Fibroblast of lung (primary cell): ENCODE data around the gene NRCAM. TPM values are rescaled to one million over a fixed set of nuclear protein-coding genes. Genes with fewer than 3 reads are reported as not detected.
"Not testable (repeated sequence)": the region's sequence is repeated elsewhere in the genome, so short reads cannot be mapped to it uniquely, and the experiment has no call there.

Source experiments
- DNase-seq, 2 donors: peaks; one replicate each; pipeline versions ENCODE4 v3.0.0 to v3.0.0-alpha.2; 2010; ENCODE audit warnings: low read depth in 2 of 2
- H2AFZ ChIP-seq: 2 replicates; pipeline ENCODE4 v1.5.1; 2012; ENCODE audit warnings: low read length, control low read depth, inconsistent platforms
- H3K27ac ChIP-seq: 2 replicates; pipeline ENCODE4 v1.5.1; 2011; ENCODE audit warnings: low read length, control low read depth; ENCODE audit not compliant: insufficient read depth
- H3K27me3 ChIP-seq: 2 replicates; pipeline ENCODE4 v1.5.1; 2011; ENCODE audit warnings: mild to moderate bottlenecking, low read length; ENCODE audit not compliant: control insufficient read depth, insufficient read depth
- H3K36me3 ChIP-seq: 2 replicates; pipeline ENCODE4 v1.5.1; 2011; ENCODE audit warnings: low read length; ENCODE audit not compliant: control insufficient read depth, insufficient read depth
- H3K4me1 ChIP-seq: 2 replicates; pipeline ENCODE4 v1.5.1; 2011; ENCODE audit warnings: low read length; ENCODE audit not compliant: control insufficient read depth, insufficient read depth; ENCODE audit errors: extremely low read depth
- H3K4me2 ChIP-seq: 2 replicates; pipeline ENCODE4 v1.5.1; 2011; ENCODE audit warnings: low read length, control low read depth; ENCODE audit not compliant: insufficient read depth; ENCODE audit errors: extremely low read depth
- H3K4me3 ChIP-seq, 4 experiments: fragments of 200-600 bp in 1 of 4; sonication (generic) in 1 of 4; replicated peaks in 1 of 4; 2 replicates each; pipeline ENCODE4 v1.5.1; 2011 to 2016; ENCODE audit warnings: low read length in 4 of 4, low read depth in 3 of 4, mild to moderate bottlenecking in 3 of 4, control low read depth in 2 of 4, inconsistent platforms in 1 of 4, mixed read lengths in 1 of 4; ENCODE audit not compliant: insufficient read depth in 1 of 4; ENCODE audit errors: control extremely low read depth in 1 of 4
- H3K79me2 ChIP-seq: 2 replicates; pipeline ENCODE4 v1.5.1; 2012; ENCODE audit warnings: mild to moderate bottlenecking, low read length, inconsistent platforms; ENCODE audit not compliant: control insufficient read depth, insufficient read depth
- H3K9ac ChIP-seq: 2 replicates; pipeline ENCODE4 v1.5.1; 2011; ENCODE audit warnings: mild to moderate bottlenecking, low read length, control low read depth; ENCODE audit not compliant: insufficient read depth
- H3K9me3 ChIP-seq: 2 replicates; pipeline ENCODE4 v1.5.1; 2012; ENCODE audit warnings: low read depth, low read length; ENCODE audit not compliant: control insufficient read depth, insufficient read depth
- H4K20me1 ChIP-seq: 2 replicates; pipeline ENCODE4 v1.5.1; 2011; ENCODE audit warnings: low read length; ENCODE audit not compliant: control insufficient read depth, insufficient read depth; ENCODE audit errors: extremely low read depth
- EZH2 ChIP-seq: IDR thresholded peaks from 2 replicates; pipeline ENCODE4 v1.5.1; 2012; ENCODE audit warnings: low read length, control low read depth, mild to moderate bottlenecking; ENCODE audit errors: missing control alignments
- polyA plus RNA-seq, 2 donors: library from polyadenylated mRNA; depleted of rRNA in 1 of 2; stranded (reverse) in 1 of 2; unstranded in 1 of 2; fragments of >200 nt; gene quantifications; 2 replicates each; pipeline ENCODE4 v1.2.1, GENCODE V29; 2011 to 2012; ENCODE audit warnings: missing spikeins in 1 of 2
- total RNA-seq: library from RNA; depleted of rRNA; stranded (reverse); fragments of >200 nt; gene quantifications from 2 replicates; pipeline ENCODE4 v1.2.1, GENCODE V29; 2014
- TF ChIP-seq, protein P1 (sequence below), 2 donors: IDR thresholded peaks in 1 of 2; conservative IDR thresholded peaks in 1 of 2; 1 replicate in 1 of 2; 2 replicates in 1 of 2; pipeline ENCODE4 v1.5.1; 2011 to 2012; ENCODE audit warnings: low read length in 2 of 2, control low read depth in 1 of 2, inconsistent platforms in 1 of 2, low read depth in 1 of 2, mild to moderate bottlenecking in 1 of 2

Gene NRCAM
- total and polyA plus RNA-seq, 2 donors (not counting 1 experiment from before 2014, with no cell fraction given) = 2.1 to 2.2 TPM

GRCh38 chr7:108402865-108403264 is 53.4 kb downstream of the NRCAM start:
- Histone ChIP-seq H2AFZ (no peak overlapping the region), H3K9ac (no peak overlapping the region), H3K4me3 (no peak overlapping the region), H3K4me2 (no peak overlapping the region), H3K27me3 (no peaks in the 10 kb centered on the region), H3K36me3 (no peaks in the 10 kb centered on the region), H4K20me1 (no peaks in the 10 kb centered on the region), H3K79me2 (no peaks in the 10 kb centered on the region), H3K9me3 (no peaks in the 10 kb centered on the region), H3K4me1 (peaks cover 6% of the 10 kb centered on the region), H3K27ac (no peak overlapping the region)
- DNase-seq = peak; percentile 50 to 74
- TF ChIP-seq, protein P1, sequence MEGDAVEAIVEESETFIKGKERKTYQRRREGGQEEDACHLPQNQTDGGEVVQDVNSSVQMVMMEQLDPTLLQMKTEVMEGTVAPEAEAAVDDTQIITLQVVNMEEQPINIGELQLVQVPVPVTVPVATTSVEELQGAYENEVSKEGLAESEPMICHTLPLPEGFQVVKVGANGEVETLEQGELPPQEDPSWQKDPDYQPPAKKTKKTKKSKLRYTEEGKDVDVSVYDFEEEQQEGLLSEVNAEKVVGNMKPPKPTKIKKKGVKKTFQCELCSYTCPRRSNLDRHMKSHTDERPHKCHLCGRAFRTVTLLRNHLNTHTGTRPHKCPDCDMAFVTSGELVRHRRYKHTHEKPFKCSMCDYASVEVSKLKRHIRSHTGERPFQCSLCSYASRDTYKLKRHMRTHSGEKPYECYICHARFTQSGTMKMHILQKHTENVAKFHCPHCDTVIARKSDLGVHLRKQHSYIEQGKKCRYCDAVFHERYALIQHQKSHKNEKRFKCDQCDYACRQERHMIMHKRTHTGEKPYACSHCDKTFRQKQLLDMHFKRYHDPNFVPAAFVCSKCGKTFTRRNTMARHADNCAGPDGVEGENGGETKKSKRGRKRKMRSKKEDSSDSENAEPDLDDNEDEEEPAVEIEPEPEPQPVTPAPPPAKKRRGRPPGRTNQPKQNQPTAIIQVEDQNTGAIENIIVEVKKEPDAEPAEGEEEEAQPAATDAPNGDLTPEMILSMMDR (conservative IDR thresholded peaks at IDR 0.05 in 1 of 2, IDR thresholded peaks at IDR 0.05 in 1 of 2; ENCODE audit: low read depth in 1 of 2, low read length in 2 of 2) = no peak
- TF ChIP-seq EZH2 = no peak

GRCh38 chr7:108396080-108396479 is 60.2 kb downstream of the NRCAM start:
- H3K4me3 ChIP-seq = no peak overlapping the region
- H3K9me3 ChIP-seq = no peaks in the 10 kb centered on the region
- H3K4me1 ChIP-seq = no peaks in the 10 kb centered on the region
- H3K4me2 ChIP-seq = no peak overlapping the region
- no peaks in the 10 kb centered on the region for H3K79me2 ChIP-seq
- DNase-seq = peak in 1 of 2 donors; percentile 29
- H3K36me3 ChIP-seq = no peaks in the 10 kb centered on the region
- no peak overlapping the region for H3K27ac ChIP-seq
- H4K20me1 ChIP-seq = no peaks in the 10 kb centered on the region
- H3K9ac ChIP-seq = no peak overlapping the region
- H2AFZ ChIP-seq = no peak overlapping the region
- no peak for TF ChIP-seq EZH2
- TF ChIP-seq, protein P1 (conservative IDR thresholded peaks at IDR 0.05 in 1 of 2, IDR thresholded peaks at IDR 0.05 in 1 of 2; ENCODE audit: low read depth in 1 of 2, low read length in 2 of 2) = no peak
- H3K27me3 ChIP-seq = no peaks in the 10 kb centered on the region

DNA sequence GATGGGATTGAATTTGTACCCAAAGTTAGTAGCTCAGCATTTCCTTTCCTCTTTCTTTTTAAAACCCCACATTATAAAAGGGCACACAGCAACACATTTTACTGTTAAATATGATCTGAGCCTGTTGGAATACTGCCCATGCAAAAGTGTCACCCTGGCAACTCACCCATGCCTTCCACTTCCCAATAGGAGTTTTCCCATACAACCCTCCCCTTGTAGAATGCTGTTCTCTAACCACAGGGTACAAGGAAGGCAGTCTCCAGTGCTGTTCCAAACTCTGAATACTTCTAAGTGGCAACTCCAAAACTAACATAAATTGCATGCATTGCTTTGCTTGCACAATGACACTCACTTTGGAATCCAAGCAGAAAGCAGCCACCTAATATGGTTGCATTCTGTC is 60.8 kb downstream of the NRCAM start:
- no peak overlapping the region for H3K27ac ChIP-seq
- no peak overlapping the region for H3K9ac ChIP-seq
- H4K20me1 ChIP-seq = no peaks in the 10 kb centered on the region
- H3K79me2 ChIP-seq = no peaks in the 10 kb centered on the region
- H2AFZ ChIP-seq = no peak overlapping the region
- no peaks in the 10 kb centered on the region for H3K9me3 ChIP-seq
- DNase-seq = no peak
- H3K4me3 ChIP-seq = no peak overlapping the region
- TF ChIP-seq EZH2 = no peak
- TF ChIP-seq, protein P1 (conservative IDR thresholded peaks at IDR 0.05 in 1 of 2, IDR thresholded peaks at IDR 0.05 in 1 of 2; ENCODE audit: low read depth in 1 of 2, low read length in 2 of 2) = no peak
- no peaks in the 10 kb centered on the region for H3K27me3 ChIP-seq
- H3K4me2 ChIP-seq = no peak overlapping the region
- no peaks in the 10 kb centered on the region for H3K4me1 ChIP-seq
- no peaks in the 10 kb centered on the region for H3K36me3 ChIP-seq

DNA sequence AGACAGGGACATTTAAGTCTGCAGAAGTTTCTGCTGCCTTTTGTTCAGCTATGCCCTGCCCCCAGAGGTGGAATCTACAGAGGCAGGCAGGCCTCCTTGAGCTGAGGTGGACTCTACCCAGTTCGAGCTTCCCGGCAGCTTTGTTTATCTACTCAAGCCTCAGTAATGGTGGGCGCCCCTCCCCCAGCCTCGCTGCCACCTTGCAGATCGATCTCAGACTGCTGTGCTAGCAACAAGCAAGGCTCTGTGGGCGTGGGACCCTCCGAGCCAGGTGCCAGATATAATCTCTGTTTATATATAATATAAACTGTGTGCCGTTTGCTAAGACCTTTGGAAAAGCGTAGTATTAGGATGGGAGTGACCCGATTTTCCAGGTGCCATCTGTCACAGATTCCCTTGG is 63.1 kb downstream of the NRCAM start:
- H3K9ac ChIP-seq, H3K9me3 ChIP-seq: not testable (repeated sequence)

GRCh38 chr7:108387686-108388085 is 68.5 kb downstream of the NRCAM start:
- H3K79me2 ChIP-seq, H3K27me3 ChIP-seq: not testable (repeated sequence)

More for the DNA sequence above, 63.1 kb downstream of the NRCAM start:
- H3K27me3 ChIP-seq, H3K27ac ChIP-seq, H3K36me3 ChIP-seq, DNase-seq, H3K4me3 ChIP-seq, H4K20me1 ChIP-seq, H3K79me2 ChIP-seq, H2AFZ ChIP-seq, H3K4me2 ChIP-seq, H3K4me1 ChIP-seq: not testable (repeated sequence)

More at GRCh38 chr7:108387686-108388085, 68.5 kb downstream of the NRCAM start:
- not testable (repeated sequence) for DNase-seq, H3K9me3 ChIP-seq, H4K20me1 ChIP-seq, H3K4me3 ChIP-seq, H3K4me1 ChIP-seq, H3K36me3 ChIP-seq, H2AFZ ChIP-seq, H3K9ac ChIP-seq, H3K4me2 ChIP-seq, H3K27ac ChIP-seq
